Measurements from ENCODE around the gene MYF6.

The MYF6 gene

DNA sequence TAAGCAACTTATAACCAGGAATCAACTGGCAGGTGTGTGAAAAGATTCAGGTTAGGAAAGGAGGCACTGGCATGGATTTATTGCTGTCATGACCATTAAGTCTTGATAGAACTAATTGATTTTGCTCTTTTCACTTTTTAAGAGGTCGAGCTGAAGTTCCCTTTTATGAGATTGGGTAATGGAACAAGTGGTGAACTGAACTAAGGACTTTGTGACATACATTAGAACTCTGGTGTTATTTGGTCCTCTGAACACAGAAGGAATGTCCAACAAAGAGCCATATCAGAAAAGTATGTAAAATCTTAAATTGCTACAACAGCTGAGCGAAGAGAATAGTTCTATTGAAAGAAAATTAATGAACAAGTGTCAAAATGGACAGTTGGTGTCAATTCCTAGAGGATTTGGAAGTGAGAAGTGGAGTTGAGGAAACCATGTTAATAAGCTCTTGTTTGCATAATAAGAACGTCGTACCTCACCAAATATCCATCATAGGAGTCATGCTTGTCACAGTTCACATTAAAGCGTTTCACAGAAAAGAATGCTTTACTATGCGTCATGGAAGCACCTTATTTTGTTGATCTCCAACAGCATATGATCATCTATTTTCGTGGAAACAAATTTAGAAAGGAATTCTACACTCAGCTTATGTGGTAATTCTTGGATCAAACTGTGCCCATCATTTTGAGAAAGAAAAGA lies 8.4 kb upstream of the MYF6 start:
- H3K4me1 ChIP-seq: no peaks in the 10 kb centered on the region
- no peak overlapping the region for H3K4me3 ChIP-seq
- H3K27me3 ChIP-seq: no peaks in the 10 kb centered on the region
- TF ChIP-seq, protein P1, sequence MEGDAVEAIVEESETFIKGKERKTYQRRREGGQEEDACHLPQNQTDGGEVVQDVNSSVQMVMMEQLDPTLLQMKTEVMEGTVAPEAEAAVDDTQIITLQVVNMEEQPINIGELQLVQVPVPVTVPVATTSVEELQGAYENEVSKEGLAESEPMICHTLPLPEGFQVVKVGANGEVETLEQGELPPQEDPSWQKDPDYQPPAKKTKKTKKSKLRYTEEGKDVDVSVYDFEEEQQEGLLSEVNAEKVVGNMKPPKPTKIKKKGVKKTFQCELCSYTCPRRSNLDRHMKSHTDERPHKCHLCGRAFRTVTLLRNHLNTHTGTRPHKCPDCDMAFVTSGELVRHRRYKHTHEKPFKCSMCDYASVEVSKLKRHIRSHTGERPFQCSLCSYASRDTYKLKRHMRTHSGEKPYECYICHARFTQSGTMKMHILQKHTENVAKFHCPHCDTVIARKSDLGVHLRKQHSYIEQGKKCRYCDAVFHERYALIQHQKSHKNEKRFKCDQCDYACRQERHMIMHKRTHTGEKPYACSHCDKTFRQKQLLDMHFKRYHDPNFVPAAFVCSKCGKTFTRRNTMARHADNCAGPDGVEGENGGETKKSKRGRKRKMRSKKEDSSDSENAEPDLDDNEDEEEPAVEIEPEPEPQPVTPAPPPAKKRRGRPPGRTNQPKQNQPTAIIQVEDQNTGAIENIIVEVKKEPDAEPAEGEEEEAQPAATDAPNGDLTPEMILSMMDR (IDR thresholded peaks at IDR 0.05): no peak
- DNase-seq: no peak
- intact Hi-C loops (cut with DNase I; ENCODE audit: low total_unique reads): no loop called here
- H3K36me3 ChIP-seq: no peaks in the 10 kb centered on the region
- no peak overlapping the region for H3K27ac ChIP-seq
- no peaks in the 10 kb centered on the region for H3K9me3 ChIP-seq

DNA sequence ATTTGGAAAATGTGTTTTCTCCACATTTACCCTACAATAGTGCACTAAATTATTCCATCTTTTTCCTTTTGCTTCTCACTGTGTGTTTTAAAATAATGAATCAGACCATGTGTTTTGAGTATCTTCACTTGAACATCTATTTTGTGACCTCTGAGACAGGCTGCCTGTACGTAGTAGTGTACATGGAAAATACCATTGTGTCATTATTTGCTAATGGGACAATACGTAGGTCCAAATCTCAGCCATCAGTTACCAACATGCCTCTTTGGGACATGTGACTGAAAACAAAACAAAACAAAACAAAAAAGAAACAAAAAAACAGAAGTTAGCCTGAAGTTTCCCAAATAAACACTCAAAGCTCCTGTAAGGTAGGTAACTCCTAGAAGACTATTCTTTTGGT lies 7.1 kb upstream of the MYF6 start:
- DNase-seq: no peak
- Histone ChIP-seq H3K4me3 (no peak overlapping the region), H3K9me3 (no peaks in the 10 kb centered on the region), H3K4me1 (no peaks in the 10 kb centered on the region), H3K27me3 (no peaks in the 10 kb centered on the region), H3K27ac (no peak overlapping the region), H3K36me3 (no peaks in the 10 kb centered on the region)
- TF ChIP-seq, protein P1 (IDR thresholded peaks at IDR 0.05): no peak
- intact Hi-C loops (cut with DNase I; ENCODE audit: low total_unique reads): no loop called here

DNA sequence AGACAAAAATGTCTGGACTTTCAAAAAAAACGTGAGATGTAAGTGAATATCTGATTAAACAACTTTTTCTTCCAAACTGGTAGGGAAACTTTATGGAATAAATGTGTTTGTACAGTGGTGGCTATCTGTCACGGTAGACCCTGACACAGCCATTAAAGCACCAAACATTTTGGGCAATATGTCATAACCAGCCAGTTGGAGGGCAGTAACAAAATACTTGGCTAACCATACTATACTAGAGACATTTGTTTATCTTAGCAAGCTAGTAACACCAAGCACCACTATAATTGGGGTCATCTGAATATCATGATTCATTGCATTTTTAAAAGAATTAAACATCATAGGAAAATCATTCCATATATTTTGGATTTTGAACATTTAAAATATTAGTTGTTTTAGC lies 6.0 kb upstream of the MYF6 start:
- DNase-seq: no peak
- H3K4me3 ChIP-seq: no peak overlapping the region
- TF ChIP-seq, protein P1 (IDR thresholded peaks at IDR 0.05): no peak
- H3K9me3 ChIP-seq: no peaks in the 10 kb centered on the region
- no peaks in the 10 kb centered on the region for H3K36me3 ChIP-seq
- no peaks in the 10 kb centered on the region for H3K27me3 ChIP-seq
- H3K4me1 ChIP-seq: no peaks in the 10 kb centered on the region
- H3K27ac ChIP-seq: no peak overlapping the region
- intact Hi-C loops (cut with DNase I; ENCODE audit: low total_unique reads): no loop called here

DNA sequence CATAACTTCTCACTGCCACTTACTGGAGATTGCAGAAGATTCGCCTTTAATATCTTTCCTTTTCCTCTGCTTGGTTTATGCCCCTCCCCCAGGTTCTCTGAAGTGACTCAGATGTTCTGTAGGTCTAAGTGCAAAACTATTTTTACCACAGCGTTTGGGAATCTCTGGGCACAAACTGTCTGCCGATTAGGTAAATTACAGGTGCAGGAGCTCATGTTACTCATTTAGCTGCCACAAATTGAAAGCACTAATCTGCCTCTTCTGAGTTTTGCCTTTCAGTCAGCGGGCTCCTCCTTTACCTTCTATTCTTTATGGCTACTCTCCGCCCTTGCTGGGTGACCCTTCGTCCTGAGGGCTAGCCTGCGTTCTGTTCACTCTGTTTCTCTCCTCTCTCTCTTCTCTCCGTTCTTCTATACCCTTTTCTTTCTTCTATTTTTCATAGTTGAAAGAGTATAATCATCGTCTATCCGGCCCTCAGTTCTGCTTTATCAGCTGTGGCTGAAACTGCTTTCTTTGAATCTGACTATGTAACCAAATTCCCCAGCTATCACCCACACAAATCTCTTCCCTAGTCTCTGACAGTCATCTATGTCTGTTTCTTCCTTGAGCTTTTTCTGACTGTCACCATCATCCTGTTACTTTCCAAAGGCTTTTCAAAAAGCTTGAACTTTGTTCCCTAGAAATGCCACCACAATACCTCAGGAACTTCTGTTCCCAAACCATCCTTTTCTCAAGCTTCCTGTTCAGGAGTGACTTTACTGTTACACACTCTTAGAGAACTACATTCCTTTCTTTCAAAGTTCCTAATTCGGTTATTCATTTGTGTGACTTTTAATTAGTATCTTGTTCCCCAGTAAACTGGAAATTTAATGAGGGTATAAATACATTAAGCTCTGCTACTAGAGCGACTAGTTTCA lies 4.3 kb upstream of the MYF6 start:
- Histone ChIP-seq H3K27me3 (peaks cover 0 to 6% of the 10 kb centered on the region in 2 donors), H3K4me1 (no peaks in the 10 kb centered on the region), H3K27ac (no peak overlapping the region), H3K9me3 (no peaks in the 10 kb centered on the region), H3K36me3 (no peaks in the 10 kb centered on the region), H3K4me3 (no peak overlapping the region)
- TF ChIP-seq, protein P1 (IDR thresholded peaks at IDR 0.05): no peak
- intact Hi-C loops (cut with DNase I; ENCODE audit: low total_unique reads): no loop called here
- DNase-seq: no peak

DNA sequence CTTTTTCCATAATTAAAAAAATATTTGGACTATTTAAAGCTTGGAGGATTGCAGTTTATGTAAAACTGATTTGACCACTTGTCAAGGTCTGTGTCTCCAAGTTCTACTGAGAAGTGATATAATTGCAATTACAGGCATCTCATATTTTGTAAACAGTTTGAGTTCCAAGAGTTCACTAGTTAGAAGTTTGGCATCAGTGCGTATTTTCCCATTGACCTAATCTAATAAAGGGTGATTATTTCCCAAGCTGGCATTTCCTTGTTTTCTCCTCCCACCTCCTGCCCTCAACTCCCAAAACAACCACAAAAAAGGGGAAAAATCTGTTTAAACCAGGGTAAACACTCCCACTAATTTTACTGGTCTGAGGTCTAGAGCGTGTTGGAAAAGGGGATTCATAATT lies 3.0 kb upstream of the MYF6 start:
- DNase-seq: no peak
- intact Hi-C loops (cut with DNase I; ENCODE audit: low total_unique reads): no loop called here
- TF ChIP-seq, protein P1 (IDR thresholded peaks at IDR 0.05): no peak
- no peaks in the 10 kb centered on the region for H3K36me3 ChIP-seq
- no peak overlapping the region for H3K4me3 ChIP-seq
- H3K27me3 ChIP-seq: peaks cover 0 to 13% of the 10 kb centered on the region in 2 donors
- no peak overlapping the region for H3K27ac ChIP-seq
- H3K9me3 ChIP-seq: no peaks in the 10 kb centered on the region
- H3K4me1 ChIP-seq: no peaks in the 10 kb centered on the region

Data from tibial artery (tissue), 4 donors.